Measurements from ENCODE around the gene VPS13C.

DNA sequence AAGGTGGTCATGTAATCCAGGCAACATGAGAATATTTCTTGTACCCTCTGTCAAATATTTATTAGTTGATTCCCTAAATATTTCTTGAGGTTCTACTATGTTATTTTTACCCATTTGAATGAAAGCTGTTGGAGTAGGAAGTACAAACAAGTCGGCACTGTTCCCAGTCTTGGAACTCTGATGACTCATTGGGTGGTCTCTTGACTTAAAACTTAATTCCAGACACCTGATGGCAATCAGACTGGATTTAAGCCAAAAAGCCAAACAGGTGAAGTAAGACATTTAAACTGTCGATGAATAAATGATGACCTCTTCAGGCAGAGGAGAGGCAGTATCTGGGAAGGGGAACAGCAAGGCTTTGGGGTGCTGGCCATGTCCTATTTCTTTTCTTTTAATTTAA lies 29.4 kb upstream of the VPS13C start:
- TF ChIP-seq SIN3A (IDR thresholded peaks at IDR 0.05; ENCODE audit: borderline replicate concordance, insufficient read depth, low read depth, low read length) = no peak
- TF ChIP-seq, protein P1, sequence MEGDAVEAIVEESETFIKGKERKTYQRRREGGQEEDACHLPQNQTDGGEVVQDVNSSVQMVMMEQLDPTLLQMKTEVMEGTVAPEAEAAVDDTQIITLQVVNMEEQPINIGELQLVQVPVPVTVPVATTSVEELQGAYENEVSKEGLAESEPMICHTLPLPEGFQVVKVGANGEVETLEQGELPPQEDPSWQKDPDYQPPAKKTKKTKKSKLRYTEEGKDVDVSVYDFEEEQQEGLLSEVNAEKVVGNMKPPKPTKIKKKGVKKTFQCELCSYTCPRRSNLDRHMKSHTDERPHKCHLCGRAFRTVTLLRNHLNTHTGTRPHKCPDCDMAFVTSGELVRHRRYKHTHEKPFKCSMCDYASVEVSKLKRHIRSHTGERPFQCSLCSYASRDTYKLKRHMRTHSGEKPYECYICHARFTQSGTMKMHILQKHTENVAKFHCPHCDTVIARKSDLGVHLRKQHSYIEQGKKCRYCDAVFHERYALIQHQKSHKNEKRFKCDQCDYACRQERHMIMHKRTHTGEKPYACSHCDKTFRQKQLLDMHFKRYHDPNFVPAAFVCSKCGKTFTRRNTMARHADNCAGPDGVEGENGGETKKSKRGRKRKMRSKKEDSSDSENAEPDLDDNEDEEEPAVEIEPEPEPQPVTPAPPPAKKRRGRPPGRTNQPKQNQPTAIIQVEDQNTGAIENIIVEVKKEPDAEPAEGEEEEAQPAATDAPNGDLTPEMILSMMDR (IDR thresholded peaks at IDR 0.05) = no peak
